HG03196 (cell line): Measurements from ENCODE around the gene GOLGA8S.
"Not testable (repeated sequence)": the region's sequence is repeated elsewhere in the genome, so short reads cannot be mapped to it uniquely, and the experiment has no call there.

ENCODE experiments used
- ATAC-seq: cut with Tn5 transposase; IDR thresholded peaks from one replicate; pipeline ENCODE4 v1.9.1; 2021; ENCODE audit not compliant: unreplicated experiment

GOLGA8S gene

GRCh38 chr15:23354448-23354847 is at the start of gene GOLGA8S:
GOLGA8S (plus strand) TSS chr15:23354748; CDS start chr15:23354810, 62 bp downstream.
- not testable (repeated sequence) for ATAC-seq

GRCh38 chr15:23304805-23305204 is 49.7 kb upstream of the GOLGA8S start:
- ATAC-seq: not testable (repeated sequence)

GRCh38 chr15:23305921-23306320 is 48.6 kb upstream of the GOLGA8S start:
- not testable (repeated sequence) for ATAC-seq

- not testable (repeated sequence) for ATAC-seq
These were observed 43.3 kb upstream of the GOLGA8S start for GRCh38 chr15:23311233-23311632.

- not testable (repeated sequence) for ATAC-seq
These were observed 20.5 kb upstream of the GOLGA8S start, which contains the start of gene GOLGA6L26 for GRCh38 chr15:23334096-23334495. GOLGA6L26 (minus strand) TSS chr15:23334196; CDS start chr15:23334135, 61 bp downstream.

GRCh38 chr15:23362622-23363021 is 8.1 kb downstream of the GOLGA8S start:
- not testable (repeated sequence) for ATAC-seq

- ATAC-seq: not testable (repeated sequence)
These were observed 9.7 kb downstream of the GOLGA8S start for GRCh38 chr15:23364261-23364660.

GRCh38 chr15:23370578-23370977 is 16.0 kb downstream of the GOLGA8S start:
- ATAC-seq: no peak

- ATAC-seq: not testable (repeated sequence)
These were observed 16.6 kb downstream of the GOLGA8S start for GRCh38 chr15:23371134-23371533.

- ATAC-seq: not testable (repeated sequence)
These were observed 17.3 kb downstream of the GOLGA8S start for GRCh38 chr15:23371868-23372267.

- no peak for ATAC-seq
These were observed 17.7 kb downstream of the GOLGA8S start for GRCh38 chr15:23372284-23372683.

- not testable (repeated sequence) for ATAC-seq
These were observed 18.5 kb downstream of the GOLGA8S start for GRCh38 chr15:23372891-23373600.

- not testable (repeated sequence) for ATAC-seq
These were observed 19.7 kb downstream of the GOLGA8S start for GRCh38 chr15:23374226-23374625.

GRCh38 chr15:23378946-23379345 is 24.4 kb downstream of the GOLGA8S start:
- not testable (repeated sequence) for ATAC-seq

- ATAC-seq: not testable (repeated sequence)
These were observed 26.2 kb downstream of the GOLGA8S start for GRCh38 chr15:23380700-23381099.

GRCh38 chr15:23381192-23381591 is 26.6 kb downstream of the GOLGA8S start:
- not testable (repeated sequence) for ATAC-seq

- ATAC-seq: no peak
These were observed 29.8 kb downstream of the GOLGA8S start for GRCh38 chr15:23384371-23384770.

- ATAC-seq: no peak
These were observed 31.4 kb downstream of the GOLGA8S start for GRCh38 chr15:23385886-23386430.

- ATAC-seq: no peak
These were observed 33.2 kb downstream of the GOLGA8S start for GRCh38 chr15:23387621-23388190.

- no peak for ATAC-seq
These were observed 40.6 kb downstream of the GOLGA8S start for GRCh38 chr15:23395030-23395692.

GRCh38 chr15:23395832-23396231 is 41.3 kb downstream of the GOLGA8S start:
- no peak for ATAC-seq
